IPS-NIHi7 (cell line): ENCODE data around the gene CNTD1.
"Not testable (repeated sequence)": the region's sequence is repeated elsewhere in the genome, so short reads cannot be mapped to it uniquely, and the experiment has no call there.

Experiments used
- DNase-seq: peaks from one replicate; pipeline ENCODE4 v3.0.0; 2012; ENCODE audit warnings: mixed read lengths; ENCODE audit errors: extremely low spot score

CNTD1 gene

DNA sequence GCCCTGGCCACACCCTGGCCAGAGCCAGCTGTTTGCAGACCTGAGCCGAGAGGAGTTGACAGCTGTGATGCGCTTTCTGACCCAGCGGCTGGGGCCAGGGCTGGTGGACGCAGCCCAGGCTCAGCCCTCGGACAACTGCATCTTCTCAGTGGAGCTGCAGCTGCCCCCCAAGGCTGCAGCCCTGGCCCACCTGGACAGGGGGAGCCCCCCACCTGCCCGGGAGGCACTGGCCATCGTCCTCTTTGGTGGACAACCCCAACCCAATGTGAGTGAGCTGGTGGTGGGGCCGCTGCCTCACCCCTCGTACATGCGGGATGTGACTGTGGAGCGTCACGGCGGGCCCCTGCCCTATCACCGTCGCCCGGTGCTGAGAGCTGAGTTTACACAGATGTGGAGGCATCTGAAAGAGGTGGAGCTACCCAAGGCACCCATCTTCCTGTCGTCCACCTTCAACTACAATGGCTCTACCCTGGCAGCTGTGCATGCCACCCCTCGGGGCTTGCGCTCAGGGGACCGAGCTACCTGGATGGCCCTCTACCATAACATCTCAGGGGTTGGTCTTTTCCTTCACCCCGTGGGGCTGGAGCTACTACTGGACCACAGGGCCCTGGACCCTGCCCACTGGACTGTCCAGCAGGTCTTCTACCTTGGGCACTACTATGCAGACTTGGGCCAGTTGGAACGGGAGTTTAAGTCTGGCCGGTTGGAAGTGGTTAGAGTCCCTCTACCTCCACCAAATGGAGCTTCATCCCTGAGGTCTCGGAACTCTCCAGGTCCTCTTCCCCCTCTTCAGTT, 46.3 kb downstream of the CNTD1 start:
- no peak for DNase-seq

DNA sequence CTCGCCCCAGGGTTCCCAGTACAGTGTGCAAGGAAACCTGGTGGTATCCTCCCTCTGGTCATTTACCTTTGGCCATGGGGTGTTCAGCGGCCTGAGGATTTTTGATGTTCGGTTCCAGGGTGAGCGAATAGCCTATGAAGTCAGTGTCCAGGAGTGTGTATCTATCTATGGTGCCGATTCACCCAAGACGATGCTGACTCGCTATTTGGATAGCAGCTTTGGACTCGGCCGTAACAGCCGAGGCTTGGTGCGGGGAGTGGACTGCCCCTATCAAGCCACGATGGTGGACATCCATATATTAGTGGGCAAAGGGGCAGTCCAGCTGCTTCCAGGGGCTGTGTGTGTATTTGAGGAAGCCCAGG, 46.9 kb downstream of the CNTD1 start:
- DNase-seq, result no peak

DNA sequence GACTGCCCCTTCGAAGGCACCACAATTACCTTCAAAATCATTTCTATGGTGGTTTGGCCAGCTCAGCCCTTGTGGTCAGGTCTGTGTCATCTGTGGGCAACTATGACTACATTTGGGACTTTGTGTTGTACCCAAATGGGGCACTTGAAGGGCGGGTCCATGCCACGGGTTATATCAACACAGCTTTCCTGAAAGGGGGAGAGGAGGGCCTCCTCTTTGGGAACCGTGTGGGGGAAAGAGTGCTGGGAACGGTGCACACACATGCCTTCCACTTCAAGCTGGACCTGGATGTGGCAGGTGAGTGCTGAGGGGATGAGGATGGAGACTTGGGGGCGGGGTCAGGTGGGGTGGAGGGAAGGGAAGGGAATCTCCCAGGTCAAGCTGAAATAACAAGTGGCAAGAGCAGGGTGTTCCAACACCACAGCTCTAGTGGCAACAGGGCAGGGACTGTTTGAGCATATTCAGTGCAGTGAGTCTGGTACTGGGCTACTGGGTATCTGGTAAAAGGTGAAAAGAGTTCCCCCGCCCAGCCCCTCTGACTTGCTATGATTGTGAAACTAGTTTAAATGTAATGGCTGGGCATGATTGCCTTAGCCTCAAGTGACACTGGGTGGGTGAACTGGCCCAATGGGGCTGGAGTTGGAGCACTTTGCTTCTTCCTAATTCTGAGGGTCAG, 47.4 kb downstream of the CNTD1 start:
- DNase-seq, result no peak

DNA sequence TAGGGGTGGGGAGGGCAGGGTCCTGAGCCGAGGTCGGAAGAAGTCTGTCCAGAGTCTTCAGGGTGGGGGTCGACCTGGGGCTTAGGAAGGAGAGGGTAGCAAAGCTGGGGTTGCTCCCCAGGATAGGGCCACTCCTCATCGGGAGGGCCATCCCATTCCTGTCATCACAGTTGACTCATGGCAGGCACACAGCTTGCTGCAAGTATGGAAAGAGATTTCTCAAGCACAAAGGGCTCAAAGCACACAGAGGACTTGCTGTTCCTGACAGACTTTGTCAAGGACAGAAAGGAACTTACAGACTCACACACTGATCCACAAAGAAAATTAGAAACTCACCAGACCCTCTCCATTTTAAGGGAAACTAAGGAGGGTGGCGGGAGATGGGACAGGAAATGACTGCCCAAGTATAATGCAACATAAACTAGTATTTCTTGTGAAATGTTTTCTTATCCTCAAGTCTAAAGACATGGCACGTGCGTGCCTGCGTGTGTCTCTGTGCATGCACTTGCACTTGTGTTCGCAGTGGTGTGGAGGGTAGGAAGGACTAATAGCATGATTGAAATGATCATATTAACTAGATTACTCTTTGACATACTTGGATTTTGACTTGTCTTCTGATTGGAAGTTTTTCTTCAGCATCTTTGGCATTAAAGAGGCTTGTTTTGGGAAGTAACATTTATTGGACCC, 48.1 kb downstream of the CNTD1 start:
- DNase-seq, result no peak

DNA sequence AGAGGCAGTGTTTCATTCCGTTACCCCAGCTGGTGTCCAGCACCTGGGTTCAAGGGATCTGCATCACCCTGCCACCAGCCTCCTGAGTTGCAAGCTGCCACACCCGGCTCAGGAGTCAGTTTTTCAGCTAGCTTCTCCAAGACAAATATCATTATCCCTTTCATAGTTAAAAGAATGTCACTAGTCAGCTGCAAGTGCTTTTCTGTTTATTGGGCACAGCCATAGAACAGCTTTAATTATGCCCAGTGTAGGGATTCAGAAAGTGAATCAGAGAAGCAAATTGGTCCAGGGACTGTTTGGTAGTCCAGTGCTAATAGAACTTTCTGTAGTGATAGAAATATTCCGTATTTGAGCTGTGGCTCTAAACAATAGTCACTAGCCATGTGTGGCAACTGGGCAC, 49.4 kb downstream of the CNTD1 start:
- no peak for DNase-seq

DNA sequence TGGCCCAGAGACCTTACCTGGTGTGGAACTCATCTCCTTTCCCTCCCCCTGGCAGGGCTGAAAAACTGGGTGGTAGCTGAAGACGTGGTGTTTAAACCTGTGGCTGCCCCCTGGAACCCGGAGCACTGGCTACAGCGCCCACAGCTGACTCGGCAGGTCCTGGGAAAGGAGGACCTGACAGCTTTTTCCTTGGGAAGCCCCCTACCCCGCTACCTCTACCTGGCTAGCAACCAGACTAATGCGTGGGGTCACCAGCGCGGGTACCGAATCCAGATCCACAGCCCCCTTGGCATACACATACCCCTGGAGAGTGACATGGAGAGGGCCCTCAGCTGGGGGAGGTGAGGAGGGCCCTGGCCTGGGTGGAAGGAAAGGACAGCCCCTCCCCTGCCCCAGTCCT, 50.4 kb downstream of the CNTD1 start:
- no peak for DNase-seq

DNA sequence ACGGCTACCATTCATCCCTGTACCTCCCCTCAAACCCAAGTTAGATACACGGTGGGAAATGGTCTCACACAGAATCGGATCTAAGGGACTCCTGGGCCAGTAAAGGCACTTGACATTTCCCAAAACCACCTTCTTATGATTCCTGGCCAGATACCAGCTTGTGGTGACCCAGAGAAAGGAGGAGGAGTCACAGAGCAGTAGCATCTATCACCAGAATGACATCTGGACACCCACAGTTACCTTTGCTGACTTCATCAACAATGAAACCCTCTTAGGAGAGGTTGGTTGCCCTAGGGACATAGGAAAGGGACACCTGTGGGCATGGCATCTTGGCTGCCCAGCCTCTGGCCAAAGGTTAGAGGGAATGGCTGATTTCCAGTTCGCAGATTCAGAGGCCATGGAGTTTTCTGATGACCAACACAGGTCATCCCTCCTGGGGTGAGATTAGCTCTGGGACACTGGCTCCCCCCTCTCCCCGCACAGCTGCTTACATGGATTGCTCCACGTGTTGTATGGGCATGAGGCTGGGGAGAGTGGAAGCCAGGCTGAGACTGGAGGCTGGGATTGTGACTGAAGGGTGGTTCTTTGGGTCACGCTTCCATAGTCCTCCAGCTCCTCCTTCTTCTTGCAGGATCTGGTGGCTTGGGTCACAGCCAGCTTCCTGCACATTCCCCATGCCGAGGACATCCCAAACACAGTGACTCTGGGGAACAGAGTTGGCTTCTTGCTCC, 51.0 kb downstream of the CNTD1 start:
- no peak for DNase-seq

DNA sequence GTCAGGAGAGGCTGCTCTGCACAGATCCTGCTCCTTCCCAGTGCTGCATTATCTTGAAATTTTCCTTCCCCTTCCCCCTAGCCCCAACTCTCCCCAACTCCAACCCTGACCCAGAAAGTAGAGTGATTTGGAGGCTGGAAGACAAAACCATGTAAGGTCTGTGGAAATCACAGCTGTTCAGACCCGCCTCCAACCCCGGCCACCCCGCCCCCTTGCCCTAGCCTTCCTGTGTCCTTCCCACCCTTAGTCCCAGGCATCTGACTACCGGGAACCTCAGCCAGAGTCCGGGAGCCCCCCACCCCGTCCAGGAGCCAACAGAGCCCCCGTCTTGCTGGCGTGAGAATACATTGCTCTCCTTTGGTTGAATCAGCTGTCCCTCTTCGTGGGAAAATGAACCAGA, 52.3 kb downstream of the CNTD1 start, which contains the start of gene AOC3:
Gene AOC3 (plus strand): TSS at position 246 of the 400 bp plus-strand sequence. CDS start 145 bp downstream, at position 391.
- DNase-seq, result no peak

DNA sequence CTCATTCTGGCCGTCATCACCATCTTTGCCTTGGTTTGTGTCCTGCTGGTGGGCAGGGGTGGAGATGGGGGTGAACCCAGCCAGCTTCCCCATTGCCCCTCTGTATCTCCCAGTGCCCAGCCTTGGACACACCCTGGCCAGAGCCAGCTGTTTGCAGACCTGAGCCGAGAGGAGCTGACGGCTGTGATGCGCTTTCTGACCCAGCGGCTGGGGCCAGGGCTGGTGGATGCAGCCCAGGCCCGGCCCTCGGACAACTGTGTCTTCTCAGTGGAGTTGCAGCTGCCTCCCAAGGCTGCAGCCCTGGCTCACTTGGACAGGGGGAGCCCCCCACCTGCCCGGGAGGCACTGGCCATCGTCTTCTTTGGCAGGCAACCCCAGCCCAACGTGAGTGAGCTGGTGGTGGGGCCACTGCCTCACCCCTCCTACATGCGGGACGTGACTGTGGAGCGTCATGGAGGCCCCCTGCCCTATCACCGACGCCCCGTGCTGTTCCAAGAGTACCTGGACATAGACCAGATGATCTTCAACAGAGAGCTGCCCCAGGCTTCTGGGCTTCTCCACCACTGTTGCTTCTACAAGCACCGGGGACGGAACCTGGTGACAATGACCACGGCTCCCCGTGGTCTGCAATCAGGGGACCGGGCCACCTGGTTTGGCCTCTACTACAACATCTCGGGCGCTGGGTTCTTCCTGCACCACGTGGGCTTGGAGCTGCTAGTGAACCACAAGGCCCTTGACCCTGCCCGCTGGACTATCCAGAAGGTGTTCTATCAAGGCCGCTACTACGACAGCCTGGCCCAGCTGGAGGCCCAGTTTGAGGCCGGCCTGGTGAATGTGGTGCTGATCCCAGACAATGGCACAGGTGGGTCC, 52.9 kb downstream of the CNTD1 start:
- DNase-seq, result not testable (repeated sequence)

DNA sequence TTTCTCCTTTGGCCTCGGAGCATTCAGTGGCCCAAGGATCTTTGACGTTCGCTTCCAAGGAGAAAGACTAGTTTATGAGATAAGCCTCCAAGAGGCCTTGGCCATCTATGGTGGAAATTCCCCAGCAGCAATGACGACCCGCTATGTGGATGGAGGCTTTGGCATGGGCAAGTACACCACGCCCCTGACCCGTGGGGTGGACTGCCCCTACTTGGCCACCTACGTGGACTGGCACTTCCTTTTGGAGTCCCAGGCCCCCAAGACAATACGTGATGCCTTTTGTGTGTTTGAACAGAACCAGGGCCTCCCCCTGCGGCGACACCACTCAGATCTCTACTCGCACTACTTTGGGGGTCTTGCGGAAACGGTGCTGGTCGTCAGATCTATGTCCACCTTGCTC, 53.7 kb downstream of the CNTD1 start:
- no peak for DNase-seq

DNA sequence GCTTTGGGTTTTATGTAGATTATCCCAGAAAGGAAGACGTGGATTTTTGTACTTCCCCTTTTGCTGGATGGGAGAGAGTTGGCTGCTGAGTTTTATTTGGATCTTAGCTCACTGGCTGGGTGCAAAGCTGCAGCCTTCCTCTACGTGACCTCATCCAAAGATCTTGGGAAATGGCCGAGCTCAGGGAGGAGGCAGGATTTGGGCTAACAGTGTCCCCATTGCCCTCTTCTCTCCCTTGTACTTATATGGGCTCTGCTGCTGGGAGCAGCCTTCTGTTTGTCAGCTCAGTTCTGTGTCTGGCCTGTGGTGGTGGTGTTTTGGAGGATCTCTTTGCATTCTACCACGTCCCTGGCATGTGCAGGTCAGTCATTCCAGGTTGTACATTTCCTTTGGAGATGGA, 54.3 kb downstream of the CNTD1 start:
- no peak for DNase-seq

DNA sequence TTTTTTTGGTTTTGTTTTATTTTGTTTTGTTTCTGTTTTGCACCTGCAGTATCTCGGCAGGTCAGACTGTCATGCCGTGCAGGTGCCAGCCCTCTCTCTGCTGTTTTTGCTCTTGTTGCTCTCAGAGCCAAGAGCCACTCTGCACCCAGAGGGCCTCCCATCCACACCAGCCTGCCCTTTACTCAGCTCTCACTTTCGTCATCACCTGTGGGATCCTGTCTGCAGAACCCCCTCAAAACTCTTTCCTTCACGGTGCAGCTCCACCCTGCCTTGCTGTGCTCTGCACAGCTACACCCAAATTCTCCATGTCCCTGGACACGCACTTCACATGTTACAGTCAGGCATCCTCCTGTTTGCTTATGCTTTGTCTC, 54.9 kb downstream of the CNTD1 start:
- no peak for DNase-seq

DNA sequence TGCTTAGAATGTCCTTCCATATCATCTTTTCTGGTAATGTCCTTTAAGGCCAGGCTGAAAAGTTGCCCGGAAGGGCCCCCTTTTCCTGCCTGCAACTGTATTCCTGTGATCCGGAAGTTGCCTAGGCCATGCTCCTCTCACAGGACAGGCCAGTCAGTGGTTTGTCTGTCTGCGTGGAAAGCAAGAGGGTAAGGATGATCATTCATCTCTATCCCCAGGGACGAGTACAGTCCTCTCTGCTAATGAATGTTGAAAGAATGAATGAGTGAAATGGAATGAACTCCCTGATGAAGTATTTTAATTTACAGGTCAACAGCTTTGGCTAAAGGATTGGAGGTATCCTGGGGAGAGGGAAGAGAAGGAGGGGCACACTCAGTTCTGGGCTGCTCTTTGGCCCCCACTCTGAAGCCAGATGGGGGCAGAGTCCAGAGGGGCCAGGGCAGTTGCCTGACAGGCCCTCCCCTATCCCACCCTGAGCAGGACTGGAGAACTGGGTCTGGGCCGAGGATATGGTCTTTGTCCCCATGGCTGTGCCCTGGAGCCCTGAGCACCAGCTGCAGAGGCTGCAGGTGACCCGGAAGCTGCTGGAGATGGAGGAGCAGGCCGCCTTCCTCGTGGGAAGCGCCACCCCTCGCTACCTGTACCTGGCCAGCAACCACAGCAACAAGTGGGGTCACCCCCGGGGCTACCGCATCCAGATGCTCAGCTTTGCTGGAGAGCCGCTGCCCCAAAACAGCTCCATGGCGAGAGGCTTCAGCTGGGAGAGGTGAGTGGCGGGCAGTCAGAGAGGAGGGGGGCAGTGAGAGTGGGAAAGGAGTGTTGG, 55.5 kb downstream of the CNTD1 start:
- no peak for DNase-seq

DNA sequence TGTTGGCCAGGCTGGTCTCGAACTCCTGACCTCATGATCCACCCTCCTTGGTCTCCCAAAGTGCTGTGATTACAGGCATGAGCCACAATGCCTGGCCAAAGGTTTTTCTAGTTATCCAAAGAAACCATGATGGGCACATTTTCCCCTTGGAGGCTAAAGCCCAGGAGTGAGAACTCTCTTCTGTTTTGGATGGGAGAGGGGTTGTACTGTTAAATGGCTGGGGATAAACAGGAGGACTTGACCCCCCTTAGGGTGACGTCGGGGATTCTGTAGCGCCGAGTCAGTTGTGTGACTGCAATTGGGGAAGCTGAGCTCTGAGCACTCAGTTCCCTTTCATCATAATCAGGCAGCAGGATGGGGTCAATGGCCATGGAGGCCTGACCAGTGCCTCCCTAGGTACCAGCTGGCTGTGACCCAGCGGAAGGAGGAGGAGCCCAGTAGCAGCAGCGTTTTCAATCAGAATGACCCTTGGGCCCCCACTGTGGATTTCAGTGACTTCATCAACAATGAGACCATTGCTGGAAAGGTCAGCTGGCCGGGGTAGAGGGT, 56.5 kb downstream of the CNTD1 start:
- DNase-seq, result no peak

DNA sequence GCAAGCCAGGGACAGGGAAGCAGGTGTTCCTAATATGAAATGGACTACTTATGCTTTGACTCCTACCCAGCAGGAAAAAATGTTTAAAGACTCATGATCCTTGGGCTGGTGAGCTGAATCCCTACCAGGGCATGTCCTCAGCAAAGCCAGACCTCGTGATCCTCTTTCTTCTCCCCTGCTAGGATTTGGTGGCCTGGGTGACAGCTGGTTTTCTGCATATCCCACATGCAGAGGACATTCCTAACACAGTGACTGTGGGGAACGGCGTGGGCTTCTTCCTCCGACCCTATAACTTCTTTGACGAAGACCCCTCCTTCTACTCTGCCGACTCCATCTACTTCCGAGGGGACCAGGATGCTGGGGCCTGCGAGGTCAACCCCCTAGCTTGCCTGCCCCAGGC, 57.4 kb downstream of the CNTD1 start:
- DNase-seq, result not testable (repeated sequence)

DNA sequence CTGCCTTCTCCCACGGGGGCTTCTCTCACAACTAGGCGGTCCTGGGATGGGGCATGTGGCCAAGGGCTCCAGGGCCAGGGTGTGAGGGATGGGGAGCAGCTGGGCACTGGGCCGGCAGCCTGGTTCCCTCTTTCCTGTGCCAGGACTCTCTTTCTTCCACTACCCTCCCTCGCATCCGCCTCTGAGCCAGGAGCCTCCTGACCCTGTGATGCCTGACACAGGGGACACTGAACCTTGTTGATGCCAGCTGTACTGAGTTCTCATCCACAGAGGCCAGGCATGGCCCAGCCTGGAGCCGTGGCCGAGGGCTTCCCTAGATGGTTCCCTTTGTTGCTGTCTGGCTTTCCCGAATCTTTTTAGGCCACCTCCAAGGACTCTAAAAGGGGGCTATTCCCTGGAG, 57.9 kb downstream of the CNTD1 start:
- not testable (repeated sequence) for DNase-seq

DNA sequence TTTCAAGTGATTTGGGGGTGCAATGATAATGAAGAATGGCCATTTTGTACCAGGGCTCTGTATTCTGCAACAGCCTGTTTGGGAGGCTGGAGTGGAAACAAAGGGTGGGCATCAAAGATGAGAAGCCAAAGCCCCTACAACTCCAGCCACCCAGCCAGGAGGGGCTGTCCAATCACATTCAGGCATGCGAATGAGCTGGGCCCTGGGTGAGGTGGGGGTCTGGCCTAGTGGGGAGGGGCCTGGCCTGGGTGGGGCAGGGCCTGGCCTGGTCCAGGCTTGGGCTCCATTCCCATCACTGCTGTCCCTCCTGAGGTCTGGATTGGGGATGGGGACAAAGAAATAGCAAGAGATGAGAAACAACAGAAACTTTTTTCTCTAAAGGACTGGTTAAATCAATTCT, 58.7 kb downstream of the CNTD1 start:
- peak; percentile 52 for DNase-seq
